ENCODE results near the gene ANKRD11.
"Not testable (repeated sequence)": the region's sequence is repeated elsewhere in the genome, so short reads cannot be mapped to it uniquely, and the experiment has no call there.

The ANKRD11 gene

GRCh38 chr16:89333401-89334001 is 156.9 kb downstream of the ANKRD11 start:
- not testable (repeated sequence) for DNase-seq (ENCODE audit: low read depth in 3 of 3, low spot score in 1 of 3)

GRCh38 chr16:89332902-89333245 is 157.5 kb downstream of the ANKRD11 start:
- DNase-seq (ENCODE audit: low read depth in 3 of 3, low spot score in 1 of 3): no peak

GRCh38 chr16:89332243-89332901 is 158.0 kb downstream of the ANKRD11 start:
- no peak for DNase-seq (ENCODE audit: low read depth in 3 of 3, low spot score in 1 of 3)

- no peak for DNase-seq (ENCODE audit: low read depth in 3 of 3, low spot score in 1 of 3)
Observed at GRCh38 chr16:89331371-89332109, 158.8 kb downstream of the ANKRD11 start.

GRCh38 chr16:89330177-89330856 is 160.0 kb downstream of the ANKRD11 start:
- no peak for DNase-seq (ENCODE audit: low read depth in 3 of 3, low spot score in 1 of 3)

GRCh38 chr16:89329830-89330176 is 160.6 kb downstream of the ANKRD11 start:
- DNase-seq (ENCODE audit: low read depth in 3 of 3, low spot score in 1 of 3): not testable (repeated sequence)

- not testable (repeated sequence) for DNase-seq (ENCODE audit: low read depth in 3 of 3, low spot score in 1 of 3)
Observed at GRCh38 chr16:89328412-89329400, 161.7 kb downstream of the ANKRD11 start.

- no peak for DNase-seq (ENCODE audit: low read depth in 3 of 3, low spot score in 1 of 3)
Observed at GRCh38 chr16:89326721-89327120, 163.6 kb downstream of the ANKRD11 start.

GRCh38 chr16:89325861-89326471 is 164.4 kb downstream of the ANKRD11 start:
- no peak for DNase-seq (ENCODE audit: low read depth in 3 of 3, low spot score in 1 of 3)

- peak in 1 of 3 donors; percentile 51 for DNase-seq (ENCODE audit: low read depth in 3 of 3, low spot score in 1 of 3)
Observed at GRCh38 chr16:89324056-89325010, 166.0 kb downstream of the ANKRD11 start.

- DNase-seq (ENCODE audit: low read depth in 3 of 3, low spot score in 1 of 3): no peak
Observed at GRCh38 chr16:89323120-89323960, 167.0 kb downstream of the ANKRD11 start.

- no peak for DNase-seq (ENCODE audit: low read depth in 3 of 3, low spot score in 1 of 3)
Observed at GRCh38 chr16:89322321-89323119, 167.8 kb downstream of the ANKRD11 start.

GRCh38 chr16:89320782-89321501 is 169.4 kb downstream of the ANKRD11 start:
- DNase-seq (ENCODE audit: low read depth in 3 of 3, low spot score in 1 of 3): no peak

GRCh38 chr16:89319886-89320781 is 170.2 kb downstream of the ANKRD11 start:
- DNase-seq (ENCODE audit: low read depth in 3 of 3, low spot score in 1 of 3): no peak

- DNase-seq (ENCODE audit: low read depth in 3 of 3, low spot score in 1 of 3): no peak
Observed at GRCh38 chr16:89319631-89319885, 170.8 kb downstream of the ANKRD11 start.

Measured in stimulated activated CD4-positive, alpha-beta T cell treated with anti-CD3 and anti-CD28 coated beads, TNF-alpha, amount 100 ng/mL, for 1 hour (primary cell).